IgD-negative memory B cell (primary cell): ENCODE data around the gene SCYGR7. TPM values are rescaled to one million over a fixed set of nuclear protein-coding genes. Genes with fewer than 3 reads are reported as not detected.
A peak's percentile ranks its signal among the peaks of the same experiment; 100 is the strongest.

ENCODE experiments used
- H3K27ac Mint-ChIP-seq, 3 donors: one replicate each; pipeline ENCODE4 v1.8.0; 2020 to 2022; ENCODE audit warnings: mild to moderate bottlenecking in 3 of 3, mixed read lengths in 3 of 3, moderate library complexity in 1 of 3
- H3K27me3 Mint-ChIP-seq: one replicate; pipeline ENCODE4 v1.8.0; 2021; ENCODE audit warnings: mixed read lengths
- H3K36me3 Mint-ChIP-seq: one replicate; pipeline ENCODE4 v1.8.0; 2020; ENCODE audit warnings: mild to moderate bottlenecking, mixed read lengths
- H3K4me1 Mint-ChIP-seq, 3 donors: one replicate each; pipeline ENCODE4 v1.8.0; 2020 to 2022; ENCODE audit warnings: mixed read lengths in 3 of 3, mild to moderate bottlenecking in 1 of 3
- H3K4me3 Mint-ChIP-seq, 4 donors: one replicate each; pipeline ENCODE4 v1.8.0; 2020 to 2022; ENCODE audit warnings: mild to moderate bottlenecking in 4 of 4, mixed read lengths in 4 of 4, moderate library complexity in 3 of 4
- H3K9me3 Mint-ChIP-seq, 3 donors: one replicate each; pipeline ENCODE4 v1.8.0; 2020 to 2021; ENCODE audit warnings: mixed read lengths in 3 of 3, mild to moderate bottlenecking in 1 of 3
- polyA plus RNA-seq: library from polyadenylated mRNA; unstranded; fragments of 300-500 nt; fragmentation: Illumina TruSeq; gene quantifications from one replicate; pipeline ENCODE4 v1.2.3, GENCODE V29; 2021

The SCYGR7 gene
- not detected for polyA plus RNA-seq

GRCh38 chr2:227728035-227728434, at the start of gene SCYGR7:
Gene SCYGR7, plus strand, starts transcription at chr2:227728335. Its CDS starts 0 bp downstream, at chr2:227728335.
- Mint-ChIP-seq H3K27me3 (peaks cover 9% of the 10 kb centered on the region), H3K4me1 (no peaks in the 10 kb centered on the region), H3K4me3 (no peak within 1 kb of the TSS), H3K36me3 (peaks cover 2% of the 10 kb centered on the region), H3K27ac (peak within 1 kb of the TSS in 1 of 3 donors; percentile 47), H3K9me3 (no peaks in the 10 kb centered on the region)

- Mint-ChIP-seq H3K9me3 (peaks cover 0 to 2% (median 2%) of the 10 kb centered on the region in 3 donors), H3K27me3 (no peaks in the 10 kb centered on the region), H3K4me1 (no peaks in the 10 kb centered on the region), H3K27ac (no peak overlapping the region), H3K4me3 (no peak overlapping the region), H3K36me3 (no peaks in the 10 kb centered on the region)
These were observed 43.9 kb upstream of the SCYGR7 start for GRCh38 chr2:227684258-227684657.

GRCh38 chr2:227687189-227687588, 40.9 kb upstream of the SCYGR7 start:
- H3K36me3 Mint-ChIP-seq = no peaks in the 10 kb centered on the region
- H3K27ac Mint-ChIP-seq = no peak overlapping the region
- H3K4me1 Mint-ChIP-seq = no peaks in the 10 kb centered on the region
- no peak overlapping the region for H3K4me3 Mint-ChIP-seq
- peaks cover 3% of the 10 kb centered on the region for H3K27me3 Mint-ChIP-seq
- peaks cover 0 to 2% (median 2%) of the 10 kb centered on the region in 3 donors for H3K9me3 Mint-ChIP-seq

GRCh38 chr2:227696990-227697679, 31.0 kb upstream of the SCYGR7 start:
- peaks cover 2% of the 10 kb centered on the region for H3K36me3 Mint-ChIP-seq
- no peaks in the 10 kb centered on the region for H3K9me3 Mint-ChIP-seq
- peaks cover 11% of the 10 kb centered on the region for H3K27me3 Mint-ChIP-seq
- H3K4me3 Mint-ChIP-seq = no peak overlapping the region
- H3K4me1 Mint-ChIP-seq = peaks cover 0 to 6% (median 4%) of the 10 kb centered on the region in 3 donors
- no peak overlapping the region for H3K27ac Mint-ChIP-seq

- Mint-ChIP-seq H3K4me1 (peaks cover 0 to 3% (median 2%) of the 10 kb centered on the region in 3 donors), H3K4me3 (no peak overlapping the region), H3K27ac (no peak overlapping the region), H3K27me3 (peaks cover 12% of the 10 kb centered on the region), H3K36me3 (peaks cover 2% of the 10 kb centered on the region), H3K9me3 (no peaks in the 10 kb centered on the region)
These were observed 26.6 kb upstream of the SCYGR7 start for GRCh38 chr2:227701556-227701955.

- no peak overlapping the region for H3K4me3 Mint-ChIP-seq
- no peaks in the 10 kb centered on the region for H3K4me1 Mint-ChIP-seq
- H3K27ac Mint-ChIP-seq = no peak overlapping the region
- H3K36me3 Mint-ChIP-seq = no peaks in the 10 kb centered on the region
- H3K27me3 Mint-ChIP-seq = peaks cover 14% of the 10 kb centered on the region
- no peaks in the 10 kb centered on the region for H3K9me3 Mint-ChIP-seq
These were observed 24.8 kb upstream of the SCYGR7 start for GRCh38 chr2:227703280-227703732.

- peaks cover 12% of the 10 kb centered on the region for H3K27me3 Mint-ChIP-seq
- no peaks in the 10 kb centered on the region for H3K9me3 Mint-ChIP-seq
- no peak overlapping the region for H3K4me3 Mint-ChIP-seq
- no peaks in the 10 kb centered on the region for H3K36me3 Mint-ChIP-seq
- no peak overlapping the region for H3K27ac Mint-ChIP-seq
- H3K4me1 Mint-ChIP-seq = no peaks in the 10 kb centered on the region
These were observed 24.2 kb upstream of the SCYGR7 start for GRCh38 chr2:227703961-227704360.

GRCh38 chr2:227706859-227707258, 21.3 kb upstream of the SCYGR7 start:
- H3K9me3 Mint-ChIP-seq = no peaks in the 10 kb centered on the region
- H3K27ac Mint-ChIP-seq = no peak overlapping the region
- H3K4me3 Mint-ChIP-seq = no peak overlapping the region
- H3K36me3 Mint-ChIP-seq = no peaks in the 10 kb centered on the region
- no peaks in the 10 kb centered on the region for H3K4me1 Mint-ChIP-seq
- H3K27me3 Mint-ChIP-seq = peaks cover 9% of the 10 kb centered on the region

- Mint-ChIP-seq H3K27me3 (peaks cover 7% of the 10 kb centered on the region), H3K4me1 (no peaks in the 10 kb centered on the region), H3K9me3 (no peaks in the 10 kb centered on the region), H3K4me3 (no peak overlapping the region), H3K27ac (no peak overlapping the region), H3K36me3 (no peaks in the 10 kb centered on the region)
These were observed 20.7 kb upstream of the SCYGR7 start for GRCh38 chr2:227707390-227707789.

- H3K27ac Mint-ChIP-seq = no peak overlapping the region
- peaks cover 5% of the 10 kb centered on the region for H3K27me3 Mint-ChIP-seq
- no peaks in the 10 kb centered on the region for H3K36me3 Mint-ChIP-seq
- no peaks in the 10 kb centered on the region for H3K9me3 Mint-ChIP-seq
- H3K4me3 Mint-ChIP-seq = no peak overlapping the region
- no peaks in the 10 kb centered on the region for H3K4me1 Mint-ChIP-seq
These were observed 17.1 kb upstream of the SCYGR7 start for GRCh38 chr2:227710986-227711385.

- no peaks in the 10 kb centered on the region for H3K36me3 Mint-ChIP-seq
- H3K27ac Mint-ChIP-seq = no peak overlapping the region
- no peaks in the 10 kb centered on the region for H3K4me1 Mint-ChIP-seq
- H3K4me3 Mint-ChIP-seq = no peak overlapping the region
- H3K9me3 Mint-ChIP-seq = no peaks in the 10 kb centered on the region
- peaks cover 14% of the 10 kb centered on the region for H3K27me3 Mint-ChIP-seq
These were observed 14.8 kb upstream of the SCYGR7 start for GRCh38 chr2:227713291-227713690.

GRCh38 chr2:227716501-227716900, 11.6 kb upstream of the SCYGR7 start:
- Mint-ChIP-seq H3K4me1 (no peaks in the 10 kb centered on the region), H3K36me3 (peaks cover 2% of the 10 kb centered on the region), H3K27ac (no peak overlapping the region), H3K9me3 (no peaks in the 10 kb centered on the region), H3K27me3 (peaks cover 19% of the 10 kb centered on the region), H3K4me3 (no peak overlapping the region)

- H3K4me1 Mint-ChIP-seq = no peaks in the 10 kb centered on the region
- H3K9me3 Mint-ChIP-seq = no peaks in the 10 kb centered on the region
- H3K4me3 Mint-ChIP-seq = peak within 1 kb of the TSS in 1 of 4 donors; percentile 32
- H3K27me3 Mint-ChIP-seq = peaks cover 24% of the 10 kb centered on the region
- H3K36me3 Mint-ChIP-seq = peaks cover 2% of the 10 kb centered on the region
- H3K27ac Mint-ChIP-seq = peak within 1 kb of the TSS in 1 of 3 donors; percentile 32
These were observed 10.2 kb upstream of the SCYGR7 start, which contains the start of gene SLC19A3 for GRCh38 chr2:227717687-227718567. Gene SLC19A3, minus strand, starts transcription at chr2:227718028. Its CDS starts 15,710 bp downstream, at chr2:227702318.

- Mint-ChIP-seq H3K27ac (no peak overlapping the region), H3K27me3 (peaks cover 24% of the 10 kb centered on the region), H3K9me3 (no peaks in the 10 kb centered on the region), H3K4me3 (no peak overlapping the region), H3K36me3 (peaks cover 2% of the 10 kb centered on the region), H3K4me1 (no peaks in the 10 kb centered on the region)
These were observed 8.5 kb upstream of the SCYGR7 start for GRCh38 chr2:227719641-227720040.

GRCh38 chr2:227720680-227721079, 7.5 kb upstream of the SCYGR7 start:
- H3K27me3 Mint-ChIP-seq = peaks cover 24% of the 10 kb centered on the region
- peaks cover 2% of the 10 kb centered on the region for H3K36me3 Mint-ChIP-seq
- no peak overlapping the region for H3K4me3 Mint-ChIP-seq
- no peaks in the 10 kb centered on the region for H3K9me3 Mint-ChIP-seq
- H3K27ac Mint-ChIP-seq = no peak overlapping the region
- no peaks in the 10 kb centered on the region for H3K4me1 Mint-ChIP-seq
